Activated T-cell treated with anti-CD3 and anti-CD28 coated beads, Interleukin-2, amount 50 U/mL, for 24 hours (primary cell): ENCODE results near the gene UBE4B.

Experiments used
- DNase-seq: peaks from one replicate; pipeline ENCODE4 v3.0.0-alpha.2; 2020
- H3K27ac Mint-ChIP-seq: 2 replicates; pipeline ENCODE4 v1.8.0; 2020; ENCODE audit warnings: mild to moderate bottlenecking, mixed read lengths
- H3K27me3 Mint-ChIP-seq: 2 replicates; pipeline ENCODE4 v1.8.0; 2020; ENCODE audit warnings: mixed read lengths
- H3K36me3 Mint-ChIP-seq: 2 replicates; pipeline ENCODE4 v1.8.0; 2020; ENCODE audit warnings: low read depth, mixed read lengths
- H3K4me1 Mint-ChIP-seq: 2 replicates; pipeline ENCODE4 v1.8.0; 2020; ENCODE audit warnings: low read depth, mixed read lengths
- H3K4me3 Mint-ChIP-seq: 2 replicates; pipeline ENCODE4 v1.8.0; 2020; ENCODE audit warnings: mild to moderate bottlenecking, moderate library complexity, mixed read lengths
- H3K9me3 Mint-ChIP-seq: 2 replicates; pipeline ENCODE4 v1.8.0; 2020; ENCODE audit warnings: mixed read lengths

Gene UBE4B

DNA sequence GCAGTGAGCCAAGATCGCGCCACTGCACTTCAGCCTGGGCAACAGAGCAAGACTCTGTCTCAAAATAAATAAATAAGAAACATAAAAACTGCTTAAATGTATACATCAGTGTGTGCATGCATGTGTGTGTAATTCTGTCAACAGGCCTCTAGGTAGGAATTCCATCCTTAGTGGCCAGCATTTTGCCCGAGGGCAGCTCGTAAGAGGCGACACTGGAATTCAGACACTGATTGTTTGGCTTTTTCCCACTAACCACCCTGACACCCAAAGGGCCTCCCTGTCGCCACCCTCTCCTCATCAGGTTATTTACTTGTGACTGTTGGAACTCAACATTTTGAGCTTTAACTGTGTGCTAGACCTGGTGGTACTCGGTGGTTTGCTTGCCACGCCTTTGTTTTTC lies 113.6 kb downstream of the UBE4B start:
- Mint-ChIP-seq H3K4me3 (no peak overlapping the region), H3K27me3 (no peaks in the 10 kb centered on the region), H3K27ac (no peak overlapping the region), H3K9me3 (no peaks in the 10 kb centered on the region), H3K4me1 (no peaks in the 10 kb centered on the region), H3K36me3 (peaks cover 51% of the 10 kb centered on the region)
- no peak for DNase-seq

DNA sequence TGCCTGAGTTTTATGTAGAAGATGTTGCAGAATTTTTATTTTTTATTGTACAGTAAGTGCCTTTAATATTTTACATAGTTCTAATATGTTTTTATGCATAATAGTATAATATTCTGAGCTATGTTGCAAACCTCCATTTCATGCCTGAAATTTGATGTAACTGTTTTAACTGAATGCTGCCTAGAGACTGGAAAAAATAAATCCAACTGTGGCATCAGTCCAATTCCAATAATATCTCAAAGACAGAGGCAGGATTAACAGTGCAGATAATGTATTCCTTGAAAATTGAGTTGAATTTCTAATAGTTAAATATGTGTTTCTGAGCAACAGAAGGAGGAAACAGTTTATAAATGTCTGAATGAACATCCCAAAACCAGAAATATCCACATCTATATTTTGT lies 116.5 kb downstream of the UBE4B start:
- Mint-ChIP-seq H3K36me3 (peaks cover 41% of the 10 kb centered on the region), H3K4me3 (no peak overlapping the region), H3K27me3 (no peaks in the 10 kb centered on the region), H3K27ac (no peak overlapping the region), H3K4me1 (no peaks in the 10 kb centered on the region), H3K9me3 (no peaks in the 10 kb centered on the region)
- DNase-seq, result no peak

DNA sequence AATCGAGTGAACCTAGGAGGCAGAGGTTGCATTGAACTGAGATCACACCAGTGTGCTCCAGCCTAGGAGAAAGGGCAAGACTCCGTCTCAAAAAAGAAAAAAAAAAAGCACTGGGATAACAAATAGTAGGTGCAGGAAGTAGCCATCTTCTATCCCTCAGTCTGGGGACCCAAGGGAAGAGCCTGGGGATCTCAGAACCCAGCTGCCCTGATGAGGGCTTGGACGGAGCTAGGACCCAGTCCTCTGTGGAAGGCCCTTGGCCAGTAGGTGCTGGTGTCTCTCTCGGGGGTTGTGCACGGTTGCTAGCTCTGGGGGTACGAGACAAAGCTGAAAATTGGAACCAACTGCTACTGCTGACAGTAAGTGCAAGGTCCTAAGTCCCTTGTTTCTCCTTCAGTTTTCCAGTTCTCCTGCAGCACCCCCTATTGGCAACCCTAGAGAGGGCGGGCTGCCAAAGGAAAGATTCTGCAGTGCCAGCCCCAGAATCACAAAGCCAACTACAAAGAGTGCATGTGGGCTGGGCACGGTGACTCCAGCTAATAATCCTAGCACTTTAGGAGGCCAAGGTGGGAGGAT lies 120.0 kb downstream of the UBE4B start:
- H3K36me3 Mint-ChIP-seq, result peaks cover 32% of the 10 kb centered on the region
- H3K27ac Mint-ChIP-seq, result no peak overlapping the region
- no peaks in the 10 kb centered on the region for H3K9me3 Mint-ChIP-seq
- H3K27me3 Mint-ChIP-seq, result no peaks in the 10 kb centered on the region
- H3K4me1 Mint-ChIP-seq, result no peaks in the 10 kb centered on the region
- no peak overlapping the region for H3K4me3 Mint-ChIP-seq
- peak; percentile 45 for DNase-seq

DNA sequence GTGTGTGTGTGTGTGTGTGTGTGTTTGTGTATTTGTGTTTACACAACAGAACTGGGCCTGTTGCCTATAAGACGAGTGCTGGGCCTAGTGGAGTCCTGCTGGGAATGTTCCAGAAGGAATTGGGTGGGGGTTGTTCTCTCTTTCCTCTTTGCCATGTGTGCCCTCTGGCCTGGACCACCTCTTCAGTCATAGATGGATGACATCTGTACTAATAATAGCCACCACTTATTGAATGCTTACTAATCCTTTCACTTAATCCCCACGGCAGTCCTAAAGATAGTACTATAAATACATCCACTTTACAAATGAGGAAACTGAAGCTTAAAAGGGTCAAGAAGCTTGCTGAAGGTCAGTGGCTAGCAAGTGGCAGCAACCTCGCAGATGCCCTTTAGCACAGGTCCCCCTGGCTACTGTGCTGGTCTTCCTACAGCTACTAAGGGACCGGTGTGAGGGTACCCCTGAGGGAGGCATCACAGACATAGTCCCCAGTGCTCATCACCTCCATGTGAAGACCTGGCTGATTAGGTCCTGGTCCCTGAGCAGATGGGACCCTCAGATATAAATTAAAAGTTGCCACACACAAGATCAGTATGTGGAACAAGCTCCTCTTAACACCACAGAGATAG lies 122.4 kb downstream of the UBE4B start:
- Mint-ChIP-seq H3K27me3 (no peaks in the 10 kb centered on the region), H3K4me3 (no peak overlapping the region), H3K27ac (peak overlapping the region; percentile 20), H3K9me3 (no peaks in the 10 kb centered on the region), H3K4me1 (no peaks in the 10 kb centered on the region), H3K36me3 (peaks cover 43% of the 10 kb centered on the region)
- no peak for DNase-seq

DNA sequence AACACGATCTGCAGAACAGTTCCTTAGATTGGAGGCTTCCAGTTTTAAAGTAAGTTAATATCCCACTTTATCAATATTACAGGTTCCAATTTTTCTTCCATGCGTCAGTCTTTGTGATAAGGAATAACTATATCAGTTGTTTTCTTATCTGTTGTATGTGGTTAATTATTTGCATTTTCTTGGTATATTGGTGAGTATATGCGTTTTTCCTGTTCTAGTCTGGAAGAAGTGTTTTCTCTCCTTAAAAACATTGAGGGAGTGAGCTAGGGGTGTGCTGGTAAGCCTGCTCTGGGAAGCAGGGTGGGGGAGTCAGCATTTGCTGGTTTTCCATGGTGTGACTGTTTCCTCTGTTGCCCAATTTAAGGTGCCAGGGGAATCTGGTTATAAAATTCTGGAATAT lies 127.4 kb downstream of the UBE4B start:
- no peak overlapping the region for H3K27ac Mint-ChIP-seq
- no peak overlapping the region for H3K4me3 Mint-ChIP-seq
- no peaks in the 10 kb centered on the region for H3K9me3 Mint-ChIP-seq
- H3K36me3 Mint-ChIP-seq, result peaks cover 57% of the 10 kb centered on the region
- H3K27me3 Mint-ChIP-seq, result no peaks in the 10 kb centered on the region
- DNase-seq, result no peak
- no peaks in the 10 kb centered on the region for H3K4me1 Mint-ChIP-seq

DNA sequence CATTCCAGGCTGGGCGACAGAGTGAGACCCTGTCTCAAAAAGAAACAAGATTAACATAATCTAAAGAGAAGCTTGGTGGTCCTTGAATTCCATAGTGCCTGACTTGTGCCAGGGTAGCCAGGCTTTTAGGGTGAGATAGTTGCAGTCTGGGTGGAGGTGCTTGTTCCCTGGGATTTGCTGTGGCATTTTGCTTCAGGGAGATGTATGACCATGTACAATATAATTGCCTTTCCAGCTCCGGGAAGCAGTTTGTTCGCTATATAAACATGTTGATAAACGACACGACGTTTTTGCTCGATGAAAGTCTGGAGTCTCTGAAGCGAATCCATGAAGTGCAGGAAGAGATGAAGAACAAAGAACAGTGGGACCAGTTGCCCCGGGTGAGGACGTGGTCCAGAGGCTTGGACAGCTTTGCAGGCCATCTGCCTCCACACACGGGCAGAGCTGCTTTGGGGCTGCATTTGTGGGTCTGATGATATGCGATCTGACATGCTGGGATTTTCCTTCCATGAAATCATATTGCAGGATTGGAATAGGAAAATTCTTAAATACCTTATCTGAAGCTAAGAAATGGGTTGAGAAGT lies 128.2 kb downstream of the UBE4B start:
- DNase-seq, result no peak
- H3K27me3 Mint-ChIP-seq, result no peaks in the 10 kb centered on the region
- peaks cover 60% of the 10 kb centered on the region for H3K36me3 Mint-ChIP-seq
- no peaks in the 10 kb centered on the region for H3K9me3 Mint-ChIP-seq
- no peaks in the 10 kb centered on the region for H3K4me1 Mint-ChIP-seq
- no peak overlapping the region for H3K4me3 Mint-ChIP-seq
- H3K27ac Mint-ChIP-seq, result peak overlapping the region; percentile 1

DNA sequence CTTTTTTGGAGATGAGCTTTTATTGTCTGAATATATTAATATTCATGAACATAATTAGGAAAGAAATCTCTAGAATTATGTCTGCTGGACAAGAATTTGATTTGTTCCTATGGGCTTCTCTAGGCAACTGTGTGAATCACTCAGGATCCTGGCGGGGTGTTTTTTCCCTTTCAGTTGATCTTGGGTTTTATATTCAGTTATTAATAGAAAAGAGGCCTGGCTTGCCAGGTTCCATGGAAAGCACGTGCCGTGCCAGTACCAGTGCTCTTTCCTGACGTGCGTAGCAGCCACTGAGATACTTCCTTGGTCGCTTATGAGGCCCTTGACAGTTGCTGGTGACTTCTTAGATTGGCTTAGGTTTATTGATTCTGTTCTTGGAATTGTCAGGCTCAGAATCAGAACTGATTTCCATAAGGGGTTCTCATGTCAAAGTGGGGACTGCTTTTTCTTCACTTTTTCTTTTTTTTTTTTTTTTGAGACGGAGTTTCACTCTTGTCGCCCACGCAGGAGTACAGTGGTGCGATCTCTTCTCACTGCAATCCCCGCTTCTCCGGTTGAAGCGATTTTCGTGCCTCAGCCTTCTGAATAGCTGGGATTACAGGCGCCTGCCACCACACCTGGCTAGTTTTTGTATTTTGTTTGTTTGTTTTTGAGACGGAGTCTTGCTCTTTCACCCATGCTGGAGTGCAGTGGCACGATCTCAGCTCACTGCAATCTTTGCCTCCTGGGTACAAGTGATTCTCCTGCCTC lies 129.0 kb downstream of the UBE4B start:
- H3K4me1 Mint-ChIP-seq, result no peaks in the 10 kb centered on the region
- no peaks in the 10 kb centered on the region for H3K9me3 Mint-ChIP-seq
- peaks cover 62% of the 10 kb centered on the region for H3K36me3 Mint-ChIP-seq
- no peak overlapping the region for H3K4me3 Mint-ChIP-seq
- no peaks in the 10 kb centered on the region for H3K27me3 Mint-ChIP-seq
- DNase-seq, result no peak
- no peak overlapping the region for H3K27ac Mint-ChIP-seq

DNA sequence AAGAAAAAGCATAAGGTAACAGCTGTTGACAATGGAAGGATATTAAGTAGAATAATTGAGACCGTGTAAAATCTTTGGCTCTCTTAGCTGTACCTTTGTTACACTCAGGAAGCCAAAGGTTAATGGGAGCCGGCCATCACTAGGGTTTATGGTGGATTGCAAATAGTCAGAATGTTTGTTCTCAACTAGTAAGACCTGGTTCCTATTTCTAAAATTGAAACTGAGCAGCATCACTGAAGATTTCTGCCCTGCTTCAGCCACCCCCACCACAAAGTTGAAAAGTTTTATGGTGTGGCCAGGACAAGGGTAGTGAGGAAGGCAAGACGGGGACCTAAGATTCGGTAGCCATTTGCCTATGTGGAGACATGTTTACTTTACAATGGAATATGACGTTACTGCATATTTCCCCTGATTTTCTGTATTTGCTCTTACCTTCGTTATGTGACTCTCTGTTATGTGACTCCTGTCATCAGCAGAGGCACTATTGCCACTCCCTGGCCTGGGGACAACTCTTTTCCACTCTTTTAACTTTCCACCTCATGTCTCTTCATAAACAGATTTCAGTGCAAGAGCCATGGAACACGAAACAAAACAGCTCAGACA lies 136.3 kb downstream of the UBE4B start:
- no peaks in the 10 kb centered on the region for H3K27me3 Mint-ChIP-seq
- no peak overlapping the region for H3K4me3 Mint-ChIP-seq
- H3K27ac Mint-ChIP-seq, result peak overlapping the region; percentile 95
- no peak for DNase-seq
- no peaks in the 10 kb centered on the region for H3K9me3 Mint-ChIP-seq
- H3K4me1 Mint-ChIP-seq, result peaks cover 48% of the 10 kb centered on the region
- peaks cover 80% of the 10 kb centered on the region for H3K36me3 Mint-ChIP-seq

DNA sequence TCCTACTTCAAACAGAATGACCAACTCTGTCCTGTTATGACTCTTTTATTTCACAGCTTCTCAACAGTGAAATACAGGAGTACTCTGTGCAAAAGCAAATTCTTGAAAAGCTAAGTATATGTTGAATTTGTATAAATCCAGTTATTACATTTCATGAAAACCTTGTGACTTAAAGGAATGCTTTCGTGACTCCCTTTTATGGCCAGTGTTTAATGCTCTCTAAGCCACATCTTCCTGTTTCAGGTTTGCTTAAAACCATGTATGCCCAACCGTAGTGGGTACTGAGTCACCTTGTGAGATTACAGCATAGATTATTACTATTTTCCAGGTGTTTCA lies 137.4 kb downstream of the UBE4B start:
- no peak for DNase-seq
- H3K4me1 Mint-ChIP-seq, result peaks cover 48% of the 10 kb centered on the region
- H3K27ac Mint-ChIP-seq, result peak overlapping the region; percentile 95
- peaks cover 80% of the 10 kb centered on the region for H3K36me3 Mint-ChIP-seq
- H3K27me3 Mint-ChIP-seq, result no peaks in the 10 kb centered on the region
- H3K4me3 Mint-ChIP-seq, result peak overlapping the region; percentile 24
- peaks cover 3% of the 10 kb centered on the region for H3K9me3 Mint-ChIP-seq

DNA sequence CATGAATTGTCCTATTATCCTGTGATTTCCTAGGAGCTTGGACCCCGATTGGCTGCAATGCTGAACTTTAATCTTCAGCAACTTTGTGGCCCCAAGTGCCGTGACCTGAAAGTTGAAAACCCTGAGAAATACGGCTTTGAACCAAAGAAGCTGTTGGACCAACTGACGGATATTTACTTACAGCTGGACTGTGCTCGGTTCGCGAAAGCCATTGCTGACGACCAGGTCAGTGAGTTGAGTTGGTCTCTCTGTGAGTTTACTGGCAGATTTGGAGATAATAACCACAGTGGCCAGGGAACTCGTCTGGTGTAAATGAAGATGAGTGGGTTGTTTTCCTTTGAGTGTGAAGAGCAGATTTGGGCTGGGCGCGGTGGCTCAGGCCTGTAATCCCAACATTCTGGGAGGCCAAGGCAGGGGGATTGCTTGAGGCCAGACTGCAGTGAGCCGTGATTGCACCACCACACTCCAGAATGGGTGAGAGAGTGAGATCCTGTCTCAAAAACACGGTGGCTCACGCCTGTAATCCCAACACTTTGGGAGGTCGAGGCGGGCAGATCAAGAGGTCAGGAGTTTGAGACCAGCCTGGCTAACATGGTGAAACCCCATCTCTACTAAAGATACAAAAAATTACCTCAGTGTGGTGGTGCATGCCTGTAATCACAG lies 138.5 kb downstream of the UBE4B start:
- DNase-seq, result no peak
- no peak overlapping the region for H3K4me3 Mint-ChIP-seq
- peaks cover 77% of the 10 kb centered on the region for H3K36me3 Mint-ChIP-seq
- no peaks in the 10 kb centered on the region for H3K27me3 Mint-ChIP-seq
- H3K4me1 Mint-ChIP-seq, result peaks cover 48% of the 10 kb centered on the region
- H3K27ac Mint-ChIP-seq, result peak overlapping the region; percentile 95
- H3K9me3 Mint-ChIP-seq, result peaks cover 3% of the 10 kb centered on the region

DNA sequence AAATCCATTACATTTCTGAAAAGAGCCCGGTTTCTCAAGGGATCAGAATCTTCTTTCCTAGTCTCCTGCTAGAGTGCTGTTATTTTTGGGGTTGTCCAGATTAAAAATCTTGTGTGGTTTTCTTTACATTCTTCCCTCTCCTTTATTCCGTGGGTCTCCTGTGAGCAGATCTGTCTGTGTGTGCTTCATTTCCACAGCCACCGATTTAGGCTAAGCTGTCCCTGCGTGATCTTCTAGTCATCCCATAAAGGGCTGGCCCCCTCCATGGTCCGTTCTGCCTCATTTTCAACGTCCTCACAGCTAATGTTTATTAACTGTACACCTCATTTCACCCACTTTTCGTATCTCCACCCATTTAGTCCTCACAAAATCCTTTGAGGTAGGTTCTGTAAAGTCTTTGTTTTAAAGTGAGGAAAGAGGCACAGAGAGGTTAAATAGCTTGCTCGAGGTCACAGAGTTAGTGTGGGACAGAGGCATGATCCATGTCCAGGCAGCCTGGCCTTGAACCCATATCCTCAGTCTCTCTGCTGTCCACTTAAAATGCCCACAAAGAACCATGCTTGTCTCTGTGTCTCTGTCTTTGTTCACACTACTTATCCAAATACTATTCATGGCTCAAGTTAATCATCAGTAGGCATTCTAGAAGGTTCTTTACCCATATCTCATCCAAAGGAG lies 139.4 kb downstream of the UBE4B start:
- peak overlapping the region; percentile 16 for H3K27ac Mint-ChIP-seq
- peaks cover 3% of the 10 kb centered on the region for H3K9me3 Mint-ChIP-seq
- H3K27me3 Mint-ChIP-seq, result no peaks in the 10 kb centered on the region
- peaks cover 76% of the 10 kb centered on the region for H3K36me3 Mint-ChIP-seq
- peaks cover 48% of the 10 kb centered on the region for H3K4me1 Mint-ChIP-seq
- DNase-seq, result no peak
- no peak overlapping the region for H3K4me3 Mint-ChIP-seq

DNA sequence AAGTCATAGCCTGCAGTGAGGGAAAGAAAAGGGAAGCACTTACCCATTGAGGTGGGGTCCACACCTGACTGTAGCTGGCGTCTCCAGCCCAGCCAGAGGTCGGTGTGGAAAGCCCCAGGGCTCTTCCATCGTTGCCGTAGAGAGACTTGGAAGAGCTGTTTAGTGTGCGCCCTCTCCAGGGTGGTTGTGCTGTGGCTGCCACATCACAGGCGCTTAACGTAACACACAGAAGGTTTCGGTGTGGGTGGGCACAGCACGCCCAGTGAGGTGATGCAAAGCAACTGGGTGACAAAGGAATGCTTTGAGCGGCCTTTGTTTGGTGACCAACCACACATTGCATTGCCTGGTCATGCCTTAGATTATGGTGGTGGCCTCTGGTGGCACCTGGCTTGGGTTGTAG lies 140.8 kb downstream of the UBE4B start:
- Mint-ChIP-seq H3K27ac (peak overlapping the region; percentile 11), H3K36me3 (peaks cover 69% of the 10 kb centered on the region), H3K27me3 (no peaks in the 10 kb centered on the region), H3K4me1 (peaks cover 41% of the 10 kb centered on the region), H3K4me3 (no peak overlapping the region), H3K9me3 (peaks cover 3% of the 10 kb centered on the region)
- no peak for DNase-seq

DNA sequence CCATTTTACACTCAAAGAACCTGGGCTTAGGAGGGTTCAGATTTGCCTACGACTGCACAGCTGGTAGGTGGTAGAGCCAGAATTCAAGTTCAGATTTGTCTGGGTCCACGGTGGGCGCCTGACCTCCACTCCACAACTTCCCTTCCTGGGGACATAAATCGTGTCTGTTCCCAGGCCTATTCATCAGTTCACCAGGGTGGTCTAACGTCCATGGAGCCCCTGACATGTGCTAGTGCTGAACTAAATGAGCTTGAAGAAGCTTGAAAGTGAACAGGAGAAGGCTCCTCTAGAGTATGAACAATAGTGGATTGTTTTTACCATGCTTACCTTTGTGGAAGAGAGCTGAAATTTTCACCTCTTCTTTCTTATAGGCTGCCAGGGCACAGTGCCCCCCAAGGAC lies 145.1 kb downstream of the UBE4B start:
- no peaks in the 10 kb centered on the region for H3K27me3 Mint-ChIP-seq
- no peak overlapping the region for H3K27ac Mint-ChIP-seq
- H3K36me3 Mint-ChIP-seq, result peaks cover 62% of the 10 kb centered on the region
- DNase-seq, result no peak
- H3K4me3 Mint-ChIP-seq, result no peak overlapping the region
- H3K4me1 Mint-ChIP-seq, result peaks cover 5% of the 10 kb centered on the region
- peaks cover 3% of the 10 kb centered on the region for H3K9me3 Mint-ChIP-seq
